Activated naive CD4-positive, alpha-beta T cell treated with anti-CD3 and anti-CD28 coated beads, Interleukin-2, amount 50 U/mL, for 24 hours (primary cell): ENCODE measurements around the gene PDS5B.
"Not testable (repeated sequence)": the region's sequence is repeated elsewhere in the genome, so short reads cannot be mapped to it uniquely, and the experiment has no call there.

Experiments used
- H3K27ac Mint-ChIP-seq: one replicate; pipeline ENCODE4 v1.8.0; 2021; ENCODE audit warnings: mild to moderate bottlenecking, mixed read lengths
- H3K27me3 Mint-ChIP-seq: one replicate; pipeline ENCODE4 v1.8.0; 2021; ENCODE audit warnings: mixed read lengths
- H3K36me3 Mint-ChIP-seq: one replicate; pipeline ENCODE4 v1.8.0; 2021; ENCODE audit warnings: mixed read lengths
- H3K4me1 Mint-ChIP-seq: one replicate; pipeline ENCODE4 v1.8.0; 2021; ENCODE audit warnings: mixed read lengths
- H3K4me3 Mint-ChIP-seq: one replicate; pipeline ENCODE4 v1.8.0; 2021; ENCODE audit warnings: mild to moderate bottlenecking, mixed read lengths
- H3K9me3 Mint-ChIP-seq: one replicate; pipeline ENCODE4 v1.8.0; 2021; ENCODE audit warnings: mixed read lengths

PDS5B gene

DNA sequence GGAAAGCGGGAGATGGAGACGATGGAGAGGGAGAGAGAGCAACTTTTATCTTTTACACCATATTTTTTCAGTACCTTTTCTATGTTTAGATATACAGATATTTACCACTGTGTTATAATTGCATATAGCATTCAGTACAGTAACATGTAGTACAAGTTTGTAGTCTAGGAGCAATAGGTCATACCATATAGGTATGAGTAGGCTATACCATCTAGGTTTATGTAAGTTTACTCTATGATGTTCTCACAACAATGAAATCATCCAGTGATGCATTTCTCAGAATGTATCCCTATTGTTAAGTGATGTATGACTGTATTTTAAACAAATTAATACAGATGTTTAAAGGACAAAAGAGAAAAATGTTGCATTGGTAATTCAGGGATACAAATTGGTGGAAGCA lies 136.1 kb downstream of the PDS5B start:
- Mint-ChIP-seq H3K27ac (peak overlapping the region; percentile 43), H3K4me3 (no peak overlapping the region), H3K9me3 (no peaks in the 10 kb centered on the region), H3K4me1 (peaks cover 48% of the 10 kb centered on the region), H3K36me3 (peaks cover 19% of the 10 kb centered on the region), H3K27me3 (no peaks in the 10 kb centered on the region)

DNA sequence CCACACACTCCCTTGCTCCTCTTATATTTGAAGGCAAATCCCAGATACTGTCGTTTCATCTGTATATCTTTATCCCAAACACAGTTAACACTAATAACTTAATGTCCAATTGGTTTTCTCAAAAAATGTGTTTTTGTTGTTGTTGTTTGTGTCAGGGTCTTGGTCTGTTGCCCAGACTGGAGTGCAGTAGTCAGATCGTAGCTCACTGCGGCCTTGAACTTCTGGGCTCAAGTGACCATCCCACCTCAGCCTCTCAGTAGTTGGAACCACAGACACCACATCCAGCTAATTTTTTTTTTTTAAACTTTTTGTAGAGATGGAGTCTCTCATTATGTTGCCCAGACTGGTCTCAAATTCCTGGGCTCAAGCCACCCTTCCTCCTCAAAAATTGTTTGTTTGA lies 137.7 kb downstream of the PDS5B start:
- H3K27me3 Mint-ChIP-seq = no peaks in the 10 kb centered on the region
- no peak overlapping the region for H3K4me3 Mint-ChIP-seq
- no peak overlapping the region for H3K27ac Mint-ChIP-seq
- H3K9me3 Mint-ChIP-seq = no peaks in the 10 kb centered on the region
- H3K4me1 Mint-ChIP-seq = peaks cover 62% of the 10 kb centered on the region
- peaks cover 16% of the 10 kb centered on the region for H3K36me3 Mint-ChIP-seq

DNA sequence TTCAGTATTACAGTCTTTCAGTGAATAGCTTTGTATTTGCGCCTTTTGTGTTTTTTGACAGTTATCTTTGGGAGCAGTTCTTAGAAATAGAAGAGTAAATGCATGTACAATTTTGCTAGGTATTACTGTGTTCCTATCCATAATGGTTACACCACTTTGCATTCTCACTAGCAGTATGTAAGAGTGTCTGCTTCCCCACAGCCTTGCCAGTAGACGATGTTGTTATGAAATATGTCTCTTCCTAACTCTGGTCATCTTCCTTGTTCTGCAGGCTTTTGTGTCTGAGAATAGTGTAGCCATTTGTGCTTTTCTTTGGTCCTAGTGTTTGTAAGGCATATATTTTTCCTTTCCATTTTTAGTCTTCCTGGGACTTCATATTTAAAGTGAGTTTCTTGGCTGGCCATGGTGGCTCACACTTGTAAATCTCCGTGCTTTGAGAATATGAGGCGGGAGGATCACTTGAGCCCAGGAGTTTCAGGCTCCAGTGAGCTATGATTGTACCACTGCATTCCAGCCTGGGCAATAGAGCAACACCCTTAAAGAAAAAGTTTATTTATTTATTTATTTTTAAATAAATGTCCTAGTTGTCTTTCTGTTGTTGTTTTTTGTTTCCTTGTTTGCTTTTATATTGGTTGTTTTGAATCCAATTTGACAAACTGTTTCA lies 140.3 kb downstream of the PDS5B start:
- Mint-ChIP-seq H3K27ac (no peak overlapping the region), H3K9me3 (no peaks in the 10 kb centered on the region), H3K36me3 (peaks cover 20% of the 10 kb centered on the region), H3K4me3 (no peak overlapping the region), H3K27me3 (no peaks in the 10 kb centered on the region), H3K4me1 (peaks cover 76% of the 10 kb centered on the region)

DNA sequence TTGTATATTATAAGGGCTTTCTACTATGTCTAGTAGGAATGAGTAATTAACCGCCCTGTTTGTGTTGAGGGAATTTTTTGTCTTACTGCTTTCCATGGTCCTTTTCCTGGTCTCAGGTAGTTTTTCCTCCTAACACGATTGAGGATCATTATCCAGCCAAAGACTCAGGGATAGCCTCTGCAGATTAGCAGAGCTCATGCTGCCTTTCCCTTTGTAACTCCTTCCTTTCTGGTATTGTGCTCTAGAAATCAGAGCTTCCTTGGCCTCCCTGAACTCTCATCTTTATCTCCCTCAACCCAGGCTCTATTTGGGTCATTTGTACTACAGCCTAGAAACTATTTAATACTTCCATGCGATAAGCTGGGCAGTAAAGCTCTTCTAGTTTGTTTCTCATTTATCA lies 142.1 kb downstream of the PDS5B start:
- H3K9me3 Mint-ChIP-seq = no peaks in the 10 kb centered on the region
- no peak overlapping the region for H3K4me3 Mint-ChIP-seq
- H3K4me1 Mint-ChIP-seq = peaks cover 80% of the 10 kb centered on the region
- H3K27me3 Mint-ChIP-seq = no peaks in the 10 kb centered on the region
- H3K27ac Mint-ChIP-seq = no peak overlapping the region
- H3K36me3 Mint-ChIP-seq = peaks cover 14% of the 10 kb centered on the region

DNA sequence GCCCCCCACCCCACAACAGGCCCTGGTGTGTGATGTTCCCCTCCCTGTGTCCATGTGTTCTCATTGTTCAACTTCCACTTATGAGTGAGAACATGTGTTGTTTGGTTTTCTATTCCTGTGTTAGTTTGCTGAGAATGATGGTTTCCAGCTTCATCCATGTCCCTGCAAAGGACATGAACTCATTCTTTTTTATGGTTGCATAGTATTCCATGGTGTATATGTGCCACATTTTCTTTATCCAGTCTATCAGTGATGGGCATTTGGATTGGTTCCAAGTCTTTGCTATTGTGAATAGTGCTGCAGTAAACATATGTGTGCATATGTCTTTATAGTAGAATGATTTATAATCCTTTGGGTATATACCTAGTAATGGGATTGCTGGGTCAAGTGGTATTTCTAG lies 142.8 kb downstream of the PDS5B start:
- not testable (repeated sequence) for H3K9me3 Mint-ChIP-seq, H3K27me3 Mint-ChIP-seq, H3K4me3 Mint-ChIP-seq, H3K27ac Mint-ChIP-seq
- Mint-ChIP-seq H3K4me1 (peaks cover 75% of the 10 kb centered on the region), H3K36me3 (peaks cover 14% of the 10 kb centered on the region)

DNA sequence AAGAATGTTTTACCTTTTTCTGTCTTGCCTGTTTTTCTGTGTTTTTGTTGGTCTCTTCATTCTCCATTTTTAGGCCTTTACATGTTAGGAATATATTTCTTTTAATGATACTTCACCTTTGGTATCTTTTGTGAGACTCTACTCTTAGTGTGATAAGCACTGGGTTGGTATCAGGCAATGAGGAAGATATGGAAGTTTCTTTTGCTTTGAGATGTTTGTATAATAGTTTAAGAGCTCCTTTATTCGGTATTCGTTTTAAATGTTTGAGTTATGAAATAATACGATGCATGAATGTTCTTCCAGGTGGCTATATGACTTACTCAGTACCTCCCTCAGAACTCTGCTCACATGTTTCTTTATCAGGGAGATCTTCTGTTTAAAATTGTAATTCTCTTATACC lies 144.8 kb downstream of the PDS5B start:
- peaks cover 80% of the 10 kb centered on the region for H3K4me1 Mint-ChIP-seq
- no peaks in the 10 kb centered on the region for H3K27me3 Mint-ChIP-seq
- no peaks in the 10 kb centered on the region for H3K9me3 Mint-ChIP-seq
- H3K4me3 Mint-ChIP-seq = peak overlapping the region; percentile 1
- H3K27ac Mint-ChIP-seq = peak overlapping the region; percentile 83
- H3K36me3 Mint-ChIP-seq = peaks cover 11% of the 10 kb centered on the region

DNA sequence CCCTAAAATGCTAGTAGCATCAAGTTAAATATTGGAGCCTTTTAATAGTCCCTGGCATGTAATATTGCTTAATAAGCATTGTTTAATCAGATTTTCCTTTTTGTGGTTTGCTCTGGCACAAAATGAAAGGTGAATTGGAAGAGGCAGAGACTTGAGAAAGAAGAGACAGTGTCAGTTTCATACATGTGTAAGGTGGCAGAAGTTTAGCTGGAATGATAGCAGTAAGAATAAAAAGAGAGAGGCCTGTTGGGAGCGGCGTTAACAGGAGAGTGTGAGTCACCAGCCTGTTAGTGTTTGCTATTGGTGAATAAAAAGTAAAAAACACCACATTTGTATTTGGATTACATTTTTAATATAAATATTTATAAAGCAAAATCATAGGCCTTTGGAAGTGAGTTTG lies 145.3 kb downstream of the PDS5B start:
- H3K27me3 Mint-ChIP-seq = no peaks in the 10 kb centered on the region
- H3K4me1 Mint-ChIP-seq = peaks cover 80% of the 10 kb centered on the region
- peak overlapping the region; percentile 37 for H3K4me3 Mint-ChIP-seq
- no peaks in the 10 kb centered on the region for H3K9me3 Mint-ChIP-seq
- peaks cover 13% of the 10 kb centered on the region for H3K36me3 Mint-ChIP-seq
- H3K27ac Mint-ChIP-seq = peak overlapping the region; percentile 83

DNA sequence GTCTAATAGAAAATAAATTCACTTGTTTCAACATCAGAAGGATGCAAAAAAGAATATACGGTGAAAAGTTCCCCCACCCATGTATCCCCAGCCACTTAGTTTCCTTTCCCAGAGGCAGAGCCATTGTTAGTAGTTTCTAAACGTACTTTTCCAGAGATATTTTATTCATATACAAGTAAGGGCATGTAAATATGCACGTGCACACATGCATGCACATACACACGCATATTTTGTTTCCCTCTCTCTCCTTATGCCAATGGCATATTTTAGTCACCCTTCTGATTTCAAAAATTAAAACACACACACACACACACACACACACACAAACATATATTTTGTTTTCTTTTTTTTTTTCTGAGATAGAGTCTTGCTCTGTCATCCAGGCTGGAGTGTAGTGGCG lies 147.4 kb downstream of the PDS5B start:
- Mint-ChIP-seq H3K36me3 (peaks cover 13% of the 10 kb centered on the region), H3K9me3 (no peaks in the 10 kb centered on the region), H3K27me3 (no peaks in the 10 kb centered on the region), H3K27ac (no peak overlapping the region), H3K4me3 (no peak overlapping the region), H3K4me1 (peaks cover 79% of the 10 kb centered on the region)

DNA sequence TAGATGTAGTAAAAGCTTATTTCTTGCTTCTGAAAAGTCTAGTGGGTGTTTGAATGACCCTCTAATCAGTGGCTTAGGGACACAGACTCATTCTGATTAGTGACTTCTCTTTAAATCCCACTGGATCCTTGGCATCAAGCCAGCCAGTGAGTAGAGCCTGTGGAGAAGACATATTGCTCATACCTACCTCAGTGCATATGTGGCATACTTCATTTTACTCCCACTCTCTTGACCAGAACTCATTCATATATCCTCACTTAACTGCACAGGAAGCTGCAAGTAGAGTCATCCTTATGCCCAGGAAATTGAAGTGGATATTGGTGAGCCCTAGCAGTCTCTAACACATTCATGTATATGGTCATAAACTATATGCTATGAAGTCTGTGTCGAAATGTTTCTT lies 148.3 kb downstream of the PDS5B start:
- Mint-ChIP-seq H3K27ac (no peak overlapping the region), H3K9me3 (no peaks in the 10 kb centered on the region), H3K4me3 (no peak overlapping the region), H3K27me3 (no peaks in the 10 kb centered on the region), H3K4me1 (peaks cover 82% of the 10 kb centered on the region), H3K36me3 (peaks cover 12% of the 10 kb centered on the region)

DNA sequence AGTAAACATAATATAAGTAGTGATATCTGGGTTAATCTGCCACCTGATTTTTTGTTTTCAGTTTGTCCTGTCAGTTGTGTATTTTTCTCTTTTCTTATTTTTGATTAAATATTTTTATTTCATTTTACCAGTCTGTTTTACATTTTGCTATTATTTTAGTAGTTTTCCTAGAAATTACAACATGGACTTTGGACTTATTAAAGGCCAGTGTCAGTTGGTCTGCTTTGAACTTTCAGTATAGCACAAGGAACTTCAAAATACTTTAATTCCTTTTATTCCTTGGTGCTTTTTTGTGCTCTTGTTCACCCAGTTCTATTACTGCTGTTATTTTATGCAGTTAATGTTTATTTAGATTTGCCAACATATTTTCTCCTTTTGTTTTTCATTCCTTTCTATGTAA lies 149.6 kb downstream of the PDS5B start:
- H3K27ac Mint-ChIP-seq = peak overlapping the region; percentile 96
- H3K9me3 Mint-ChIP-seq = no peaks in the 10 kb centered on the region
- H3K4me1 Mint-ChIP-seq = peaks cover 80% of the 10 kb centered on the region
- H3K27me3 Mint-ChIP-seq = no peaks in the 10 kb centered on the region
- peak overlapping the region; percentile 82 for H3K4me3 Mint-ChIP-seq
- peaks cover 10% of the 10 kb centered on the region for H3K36me3 Mint-ChIP-seq

DNA sequence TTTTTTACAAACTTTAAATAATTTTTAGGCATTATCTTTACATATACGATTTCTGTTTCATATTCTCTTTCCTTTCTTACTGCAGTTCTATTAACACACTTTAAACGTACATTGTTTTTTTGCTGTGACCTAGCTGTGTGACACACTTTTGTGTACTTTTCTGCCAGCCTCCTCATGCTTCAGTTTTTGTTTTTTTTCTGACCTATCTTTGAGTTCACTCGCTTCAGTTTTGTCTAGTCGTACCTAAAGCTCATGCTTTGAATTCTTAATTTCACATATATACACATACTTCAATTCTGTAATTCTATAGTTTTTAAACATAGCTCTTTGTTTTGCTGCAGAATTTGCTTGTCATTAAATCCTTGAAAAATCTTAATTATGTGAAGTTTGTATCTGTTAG lies 150.4 kb downstream of the PDS5B start:
- peaks cover 10% of the 10 kb centered on the region for H3K36me3 Mint-ChIP-seq
- peak overlapping the region; percentile 96 for H3K27ac Mint-ChIP-seq
- peaks cover 72% of the 10 kb centered on the region for H3K4me1 Mint-ChIP-seq
- peak overlapping the region; percentile 82 for H3K4me3 Mint-ChIP-seq
- no peaks in the 10 kb centered on the region for H3K9me3 Mint-ChIP-seq
- no peaks in the 10 kb centered on the region for H3K27me3 Mint-ChIP-seq

DNA sequence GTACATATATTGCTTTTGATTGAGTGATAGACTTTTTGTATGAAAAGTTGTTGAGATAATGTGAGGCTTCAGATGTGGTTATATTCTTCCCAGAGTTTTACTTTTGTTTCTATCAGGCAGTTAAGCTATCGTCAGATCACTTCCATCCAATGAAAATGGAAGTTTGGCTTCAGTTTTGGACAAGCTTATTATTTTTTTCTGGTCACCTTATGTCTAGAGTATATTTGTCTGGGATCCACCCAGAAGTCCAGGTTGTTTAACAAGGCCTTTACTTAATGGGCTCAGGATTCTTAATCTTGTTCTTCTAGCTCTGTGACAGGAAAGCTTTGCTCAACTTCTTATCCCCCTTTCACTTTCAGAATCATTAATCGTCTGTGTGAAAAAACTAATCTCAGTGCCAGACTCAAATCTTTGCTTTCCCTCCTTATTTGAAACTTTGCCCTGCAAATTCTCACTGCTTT lies 150.9 kb downstream of the PDS5B start:
- Mint-ChIP-seq H3K27me3 (no peaks in the 10 kb centered on the region), H3K4me1 (peaks cover 67% of the 10 kb centered on the region), H3K4me3 (peak overlapping the region; percentile 82), H3K36me3 (peaks cover 12% of the 10 kb centered on the region), H3K9me3 (no peaks in the 10 kb centered on the region), H3K27ac (peak overlapping the region; percentile 96)

DNA sequence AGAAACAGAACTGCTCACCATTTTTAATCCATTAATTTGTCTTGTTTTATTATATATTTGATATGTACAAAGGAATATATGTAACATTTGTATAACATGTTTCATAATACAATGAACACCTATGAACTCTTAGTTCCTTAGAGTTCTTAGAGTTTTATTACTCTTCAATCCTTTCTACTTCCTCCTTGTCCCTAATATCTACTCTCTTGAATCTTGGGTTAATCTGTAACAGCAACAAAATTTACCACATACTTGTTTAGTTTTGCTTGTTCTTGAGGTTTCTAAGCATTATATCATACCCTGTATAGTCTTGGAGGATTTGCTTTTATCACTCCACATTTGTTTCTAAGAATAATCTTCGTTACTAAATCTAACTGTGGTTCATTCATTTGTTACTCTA lies 151.4 kb downstream of the PDS5B start:
- Mint-ChIP-seq H3K27me3 (no peaks in the 10 kb centered on the region), H3K4me1 (peaks cover 66% of the 10 kb centered on the region), H3K4me3 (peak overlapping the region; percentile 82), H3K9me3 (no peaks in the 10 kb centered on the region), H3K36me3 (peaks cover 14% of the 10 kb centered on the region), H3K27ac (peak overlapping the region; percentile 96)

DNA sequence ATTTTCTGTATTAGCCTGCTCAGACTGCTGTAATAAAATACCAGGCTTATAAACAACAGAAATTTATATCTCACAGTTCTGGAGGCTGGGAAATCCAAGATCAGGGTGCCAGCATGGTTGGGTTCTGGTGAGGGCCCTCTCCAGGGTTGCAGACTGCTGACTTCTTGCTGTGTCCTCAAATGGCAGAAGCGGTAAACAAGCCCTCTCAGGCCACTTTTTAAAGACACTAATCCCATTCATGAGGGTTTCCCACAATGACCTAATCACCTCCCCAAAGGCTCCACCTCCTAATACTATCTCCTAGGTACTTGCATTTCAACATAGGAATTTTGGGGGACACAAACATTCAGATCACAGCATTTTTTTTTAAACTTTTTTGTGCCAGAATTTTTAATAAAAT lies 159.3 kb downstream of the PDS5B start:
- peaks cover 22% of the 10 kb centered on the region for H3K36me3 Mint-ChIP-seq

DNA sequence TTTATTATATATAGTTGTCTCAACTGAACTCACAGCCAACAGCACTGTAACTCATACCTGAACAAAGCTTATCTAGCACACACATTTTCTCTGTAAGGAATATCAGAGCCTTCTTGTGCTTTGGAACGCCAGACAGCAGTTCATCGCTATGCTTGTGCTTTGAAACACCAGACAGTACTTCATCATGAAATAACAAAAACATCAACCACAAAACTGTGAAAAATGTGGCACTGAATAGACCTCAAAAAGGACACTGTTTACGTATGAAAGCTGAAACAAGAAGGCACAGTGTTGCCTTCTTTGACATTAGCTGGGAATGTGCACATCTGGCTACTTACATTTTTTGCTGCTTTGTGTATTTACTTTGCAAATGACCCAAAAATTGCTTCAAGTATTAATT lies 160.2 kb downstream of the PDS5B start:
- Mint-ChIP-seq H3K4me3 (no peak overlapping the region), H3K27me3 (no peaks in the 10 kb centered on the region), H3K9me3 (no peaks in the 10 kb centered on the region), H3K36me3 (peaks cover 26% of the 10 kb centered on the region), H3K4me1 (no peaks in the 10 kb centered on the region), H3K27ac (no peak overlapping the region)

More for the DNA sequence above, 159.3 kb downstream of the PDS5B start:
- H3K9me3 Mint-ChIP-seq = no peaks in the 10 kb centered on the region
- H3K27ac Mint-ChIP-seq = no peak overlapping the region
- H3K4me1 Mint-ChIP-seq = peaks cover 2% of the 10 kb centered on the region
- no peak overlapping the region for H3K4me3 Mint-ChIP-seq
- H3K27me3 Mint-ChIP-seq = no peaks in the 10 kb centered on the region

DNA sequence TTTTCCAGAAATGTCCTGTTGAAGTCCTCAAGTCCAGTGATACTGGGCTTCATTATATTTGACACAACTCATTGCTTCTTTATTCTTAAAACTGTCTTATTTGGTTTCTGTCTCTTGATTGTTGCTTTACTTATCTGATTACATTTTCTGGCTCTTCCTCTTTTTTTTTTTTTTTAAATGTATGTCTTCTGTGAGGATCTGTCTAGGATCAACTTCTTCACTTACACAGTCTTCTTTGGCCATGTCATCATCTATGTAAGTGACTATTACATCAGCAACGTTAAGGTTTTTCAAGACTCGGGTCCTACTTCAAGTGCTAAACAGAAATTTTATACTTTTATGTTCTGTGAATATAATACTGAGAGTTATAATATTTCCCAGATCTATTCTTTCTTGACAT lies 162.1 kb downstream of the PDS5B start:
- no peaks in the 10 kb centered on the region for H3K9me3 Mint-ChIP-seq
- peaks cover 23% of the 10 kb centered on the region for H3K36me3 Mint-ChIP-seq
- no peak overlapping the region for H3K27ac Mint-ChIP-seq

DNA sequence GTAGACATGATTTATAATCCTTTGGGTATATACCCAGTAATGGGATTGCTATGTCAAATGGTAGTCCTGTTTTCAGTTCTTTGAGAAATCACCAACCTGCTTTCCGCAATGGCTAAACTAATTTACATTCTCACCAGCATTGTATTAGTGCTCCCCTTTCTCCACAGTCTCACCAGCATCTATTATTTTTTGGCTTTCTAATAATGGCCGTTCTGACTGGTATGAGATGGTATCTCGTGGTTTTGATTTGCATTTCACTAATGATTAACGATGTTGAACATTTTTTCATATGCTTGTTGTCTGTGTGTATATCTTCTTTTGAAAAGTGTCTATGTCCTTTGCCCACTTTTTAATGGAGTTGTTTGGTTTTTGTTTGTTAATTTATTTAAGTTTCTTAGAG lies 165.1 kb downstream of the PDS5B start:
- Mint-ChIP-seq H3K4me1 (peaks cover 5% of the 10 kb centered on the region), H3K27ac (no peak overlapping the region), H3K9me3 (no peaks in the 10 kb centered on the region), H3K36me3 (peaks cover 43% of the 10 kb centered on the region), H3K4me3 (no peak overlapping the region), H3K27me3 (no peaks in the 10 kb centered on the region)

More for the DNA sequence above, 162.1 kb downstream of the PDS5B start:
- Mint-ChIP-seq H3K4me3 (no peak overlapping the region), H3K27me3 (no peaks in the 10 kb centered on the region), H3K4me1 (no peaks in the 10 kb centered on the region)
